Lung microvascular endothelial cell (primary cell): ENCODE results near the gene CRHR2. TPM values are rescaled to one million over a fixed set of nuclear protein-coding genes. Genes with fewer than 3 reads are reported as not detected.

Source experiments
- DNase-seq, 2 donors: peaks; one replicate each; pipeline versions ENCODE4 v3.0.0 to v3.0.0-alpha.2; 2010; ENCODE audit warnings: low read depth in 2 of 2
- total RNA-seq: library from RNA; depleted of rRNA; stranded (reverse); fragments of >200 nt; gene quantifications from 2 replicates; pipeline ENCODE4 v1.2.1, GENCODE V29; 2014

The CRHR2 gene
- total RNA-seq, 1 donor from 2014 or later = not detected

GRCh38 chr7:30633223-30633622 is 49.0 kb downstream of the CRHR2 start:
- DNase-seq = no peak

GRCh38 chr7:30630986-30631385 is 51.3 kb downstream of the CRHR2 start:
- no peak for DNase-seq

GRCh38 chr7:30627026-30627425 is 55.2 kb downstream of the CRHR2 start:
- no peak for DNase-seq

- no peak for DNase-seq
Observed at GRCh38 chr7:30625283-30625682, 57.0 kb downstream of the CRHR2 start.

- no peak for DNase-seq
Observed at GRCh38 chr7:30618961-30619360, 63.3 kb downstream of the CRHR2 start.

- DNase-seq = no peak
Observed at GRCh38 chr7:30618080-30618676, 64.1 kb downstream of the CRHR2 start.

GRCh38 chr7:30617359-30617758 is 64.9 kb downstream of the CRHR2 start:
- DNase-seq = no peak

GRCh38 chr7:30616318-30616717 is 65.9 kb downstream of the CRHR2 start:
- no peak for DNase-seq

- peak; percentile 49 to 66 for DNase-seq
Observed at GRCh38 chr7:30613366-30614325, 68.6 kb downstream of the CRHR2 start.

GRCh38 chr7:30612658-30613265 is 69.5 kb downstream of the CRHR2 start:
- peak in 1 of 2 donors; percentile 47 for DNase-seq

GRCh38 chr7:30605832-30606231 is 76.4 kb downstream of the CRHR2 start:
- DNase-seq = no peak

GRCh38 chr7:30604901-30605300 is 77.4 kb downstream of the CRHR2 start:
- DNase-seq = no peak

Other genes starting within 250 kb of the CRHR2 start
- 17.9 and 22.8 TPM in 2 replicates for gene NOD1, start 203.7 kb downstream of the CRHR2 start, total RNA-seq
- gene GGCT, start 177.6 kb downstream of the CRHR2 start, total RNA-seq = 22.2 and 26.2 TPM in 2 replicates
- 63.0 and 75.0 TPM in 2 replicates for gene GARS1, start 87.6 kb downstream of the CRHR2 start, total RNA-seq
- under 0.01 TPM in 1 of 2 replicates, not detected in the other for gene INMT, start 69.7 kb upstream of the CRHR2 start, total RNA-seq
- gene MINDY4, start 89.0 kb upstream of the CRHR2 start, total RNA-seq = 0.40 and 0.65 TPM in 2 replicates
- 1.4 and 1.7 TPM in 2 replicates for gene AQP1, start 229.4 kb upstream of the CRHR2 start, total RNA-seq